ENCODE measurements around the gene TKT.

The TKT gene

GRCh38 chr3:53243165-53243564, 12.7 kb downstream of the TKT start:
- peaks cover 40 to 70% of the 10 kb centered on the region in 2 donors for H3K36me3 ChIP-seq (replicated peaks in 1 of 2; ENCODE audit: control insufficient read depth in 2 of 2, insufficient read depth in 2 of 2, low read length in 2 of 2)
- H3K4ac ChIP-seq (ENCODE audit: low read length) = no peak overlapping the region
- peak overlapping the region; percentile 67 for H3K9ac ChIP-seq (ENCODE audit: low read depth, low read length, poor library complexity)
- peaks cover 31% of the 10 kb centered on the region for H3K79me1 ChIP-seq (ENCODE audit: low read depth, low read length)
- no peak overlapping the region for H2BK5ac ChIP-seq (ENCODE audit: low read length)
- peaks cover 15 to 17% of the 10 kb centered on the region in 2 donors for H3K4me1 ChIP-seq (ENCODE audit: control insufficient read depth in 2 of 2, insufficient read depth in 1 of 2, low read depth in 1 of 2, low read length in 2 of 2)
- no peak for DNase-seq (ENCODE audit: low spot score)
- H3K18ac ChIP-seq (ENCODE audit: low read length) = no peak overlapping the region
- no CpG with 5 or more reads among the region's 14 CpGs for WGBS, 2 donors (ENCODE audit: extremely low coverage in 2 of 2, insufficient read length in 2 of 2, insufficient replicate concordance in 1 of 2)
- H2BK15ac ChIP-seq (ENCODE audit: low read length) = no peak overlapping the region
- H3K4me3 ChIP-seq (ENCODE audit: low read length in 2 of 2) = no peak overlapping the region
- H2AFZ ChIP-seq (ENCODE audit: low read length) = no peak overlapping the region
- no peak overlapping the region for H4K91ac ChIP-seq (ENCODE audit: low read depth, low read length, poor library complexity)
- H3K4me2 ChIP-seq (ENCODE audit: insufficient read depth, low read length, poor library complexity, severe bottlenecking) = peak overlapping the region; percentile 19
- no peak overlapping the region for H2BK120ac ChIP-seq (ENCODE audit: low read depth, low read length)
- no peak overlapping the region for H4K8ac ChIP-seq (ENCODE audit: low read depth, low read length)
- H3K27me3 ChIP-seq (ENCODE audit: control insufficient read depth in 3 of 3, insufficient read depth in 3 of 3, low read depth in 1 of 3, low read length in 3 of 3) = no peaks in the 10 kb centered on the region
- no peak overlapping the region for H3K27ac ChIP-seq (replicated peaks; ENCODE audit: low read length)
- H3K14ac ChIP-seq (ENCODE audit: low read length) = no peak overlapping the region
- peak overlapping the region; percentile 32 for H3K23ac ChIP-seq (ENCODE audit: low read depth, low read length, poor library complexity)
- H2BK12ac ChIP-seq (ENCODE audit: low read length) = no peak overlapping the region
- H3K9me3 ChIP-seq (replicated peaks in 1 of 2; ENCODE audit: control insufficient read depth in 2 of 2, insufficient read depth in 1 of 2, low read depth in 1 of 2, low read length in 2 of 2) = peaks cover 0 to 5% of the 10 kb centered on the region in 2 donors
- no peak overlapping the region for H2AK5ac ChIP-seq (ENCODE audit: low read depth, low read length)

DNA sequence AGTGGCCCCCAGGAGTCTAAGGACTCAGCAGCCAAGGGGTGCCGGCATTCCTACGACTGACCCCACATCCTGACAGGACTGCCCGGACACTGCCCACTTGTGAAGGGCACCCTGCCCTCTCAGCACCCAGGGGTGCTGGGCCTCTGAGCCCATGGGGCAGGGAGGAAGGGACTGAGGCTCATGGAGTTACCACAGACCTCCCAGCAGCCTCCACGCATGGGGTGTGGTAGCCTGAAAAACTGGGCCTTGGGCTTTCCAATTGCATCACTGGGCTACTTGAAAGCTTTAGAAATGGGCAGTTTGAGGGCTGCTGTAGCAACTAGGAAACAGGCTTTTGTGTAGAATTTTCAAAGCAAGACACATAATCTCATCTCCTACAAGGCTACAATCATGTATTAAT, 13.2 kb downstream of the TKT start:
- Histone ChIP-seq H4K91ac (ENCODE audit: low read depth, low read length, poor library complexity) (no peak overlapping the region), H3K23ac (ENCODE audit: low read depth, low read length, poor library complexity) (no peak overlapping the region), H3K4me1 (ENCODE audit: control insufficient read depth in 2 of 2, insufficient read depth in 1 of 2, low read depth in 1 of 2, low read length in 2 of 2) (peaks cover 15 to 17% of the 10 kb centered on the region in 2 donors), H2AK5ac (ENCODE audit: low read depth, low read length) (no peak overlapping the region), H3K27ac (replicated peaks; ENCODE audit: low read length) (no peak overlapping the region), H2BK12ac (ENCODE audit: low read length) (no peak overlapping the region), H2AFZ (ENCODE audit: low read length) (no peak overlapping the region), H3K4me3 (ENCODE audit: low read length in 2 of 2) (no peak overlapping the region), H3K9ac (ENCODE audit: low read depth, low read length, poor library complexity) (no peak overlapping the region), H4K8ac (ENCODE audit: low read depth, low read length) (no peak overlapping the region), H3K18ac (ENCODE audit: low read length) (peak overlapping the region; percentile 76), H3K27me3 (ENCODE audit: control insufficient read depth in 3 of 3, insufficient read depth in 3 of 3, low read depth in 1 of 3, low read length in 3 of 3) (no peaks in the 10 kb centered on the region), H2BK120ac (ENCODE audit: low read depth, low read length) (no peak overlapping the region), H3K36me3 (replicated peaks in 1 of 2; ENCODE audit: control insufficient read depth in 2 of 2, insufficient read depth in 2 of 2, low read length in 2 of 2) (peaks cover 40 to 70% of the 10 kb centered on the region in 2 donors), H2BK15ac (ENCODE audit: low read length) (no peak overlapping the region), H3K4ac (ENCODE audit: low read length) (no peak overlapping the region), H3K4me2 (ENCODE audit: insufficient read depth, low read length, poor library complexity, severe bottlenecking) (no peak overlapping the region), H3K79me1 (ENCODE audit: low read depth, low read length) (peaks cover 29% of the 10 kb centered on the region), H3K9me3 (replicated peaks in 1 of 2; ENCODE audit: control insufficient read depth in 2 of 2, insufficient read depth in 1 of 2, low read depth in 1 of 2, low read length in 2 of 2) (peaks cover 0 to 5% of the 10 kb centered on the region in 2 donors), H3K14ac (ENCODE audit: low read length) (no peak overlapping the region), H2BK5ac (ENCODE audit: low read length) (no peak overlapping the region)
- no peak for DNase-seq (ENCODE audit: low spot score)
- no CpG with 5 or more reads among the region's 4 CpGs for WGBS, 2 donors (ENCODE audit: extremely low coverage in 2 of 2, insufficient read length in 2 of 2, insufficient replicate concordance in 1 of 2)

DNA sequence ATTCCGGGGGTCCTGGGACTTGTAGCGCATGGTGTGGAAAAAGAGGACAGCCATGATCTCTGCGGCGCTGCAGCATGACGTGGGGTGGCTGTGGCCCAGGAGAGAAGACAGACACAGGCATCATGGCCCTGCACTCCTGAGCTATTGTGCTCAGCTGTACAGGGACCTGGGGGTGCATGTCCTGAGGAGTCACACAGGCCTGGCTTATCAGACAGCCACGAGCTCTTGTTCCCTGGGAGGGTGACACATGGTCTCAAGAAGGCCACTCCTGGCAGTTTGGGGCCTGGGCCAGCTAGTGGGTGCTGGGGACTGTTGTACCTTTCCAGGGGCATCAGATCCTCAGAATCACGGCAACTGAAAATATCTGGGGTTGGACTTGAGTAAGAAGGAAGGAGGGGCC, 13.7 kb downstream of the TKT start:
- H2BK15ac ChIP-seq (ENCODE audit: low read length) = no peak overlapping the region
- H3K18ac ChIP-seq (ENCODE audit: low read length) = no peak overlapping the region
- no peak overlapping the region for H2AFZ ChIP-seq (ENCODE audit: low read length)
- H3K36me3 ChIP-seq (replicated peaks in 1 of 2; ENCODE audit: control insufficient read depth in 2 of 2, insufficient read depth in 2 of 2, low read length in 2 of 2) = peaks cover 40 to 74% of the 10 kb centered on the region in 2 donors
- no peak overlapping the region for H3K4ac ChIP-seq (ENCODE audit: low read length)
- H4K91ac ChIP-seq (ENCODE audit: low read depth, low read length, poor library complexity) = no peak overlapping the region
- peaks cover 15 to 17% of the 10 kb centered on the region in 2 donors for H3K4me1 ChIP-seq (ENCODE audit: control insufficient read depth in 2 of 2, insufficient read depth in 1 of 2, low read depth in 1 of 2, low read length in 2 of 2)
- H3K4me3 ChIP-seq (ENCODE audit: low read length in 2 of 2) = no peak overlapping the region
- H2AK5ac ChIP-seq (ENCODE audit: low read depth, low read length) = no peak overlapping the region
- H3K4me2 ChIP-seq (ENCODE audit: insufficient read depth, low read length, poor library complexity, severe bottlenecking) = no peak overlapping the region
- H3K27ac ChIP-seq (replicated peaks; ENCODE audit: low read length) = no peak overlapping the region
- no peak overlapping the region for H2BK120ac ChIP-seq (ENCODE audit: low read depth, low read length)
- DNase-seq (ENCODE audit: low spot score) = no peak
- no peak overlapping the region for H3K9ac ChIP-seq (ENCODE audit: low read depth, low read length, poor library complexity)
- no peak overlapping the region for H4K8ac ChIP-seq (ENCODE audit: low read depth, low read length)
- no peak overlapping the region for H2BK12ac ChIP-seq (ENCODE audit: low read length)
- peaks cover 29% of the 10 kb centered on the region for H3K79me1 ChIP-seq (ENCODE audit: low read depth, low read length)
- WGBS, 2 donors (ENCODE audit: extremely low coverage in 2 of 2, insufficient read length in 2 of 2, insufficient replicate concordance in 1 of 2) = no CpG with 5 or more reads among the region's 7 CpGs
- no peak overlapping the region for H3K14ac ChIP-seq (ENCODE audit: low read length)
- no peaks in the 10 kb centered on the region for H3K27me3 ChIP-seq (ENCODE audit: control insufficient read depth in 3 of 3, insufficient read depth in 3 of 3, low read depth in 1 of 3, low read length in 3 of 3)
- H2BK5ac ChIP-seq (ENCODE audit: low read length) = no peak overlapping the region
- no peak overlapping the region for H3K23ac ChIP-seq (ENCODE audit: low read depth, low read length, poor library complexity)
- H3K9me3 ChIP-seq (replicated peaks in 1 of 2; ENCODE audit: control insufficient read depth in 2 of 2, insufficient read depth in 1 of 2, low read depth in 1 of 2, low read length in 2 of 2) = peaks cover 0 to 5% of the 10 kb centered on the region in 2 donors

DNA sequence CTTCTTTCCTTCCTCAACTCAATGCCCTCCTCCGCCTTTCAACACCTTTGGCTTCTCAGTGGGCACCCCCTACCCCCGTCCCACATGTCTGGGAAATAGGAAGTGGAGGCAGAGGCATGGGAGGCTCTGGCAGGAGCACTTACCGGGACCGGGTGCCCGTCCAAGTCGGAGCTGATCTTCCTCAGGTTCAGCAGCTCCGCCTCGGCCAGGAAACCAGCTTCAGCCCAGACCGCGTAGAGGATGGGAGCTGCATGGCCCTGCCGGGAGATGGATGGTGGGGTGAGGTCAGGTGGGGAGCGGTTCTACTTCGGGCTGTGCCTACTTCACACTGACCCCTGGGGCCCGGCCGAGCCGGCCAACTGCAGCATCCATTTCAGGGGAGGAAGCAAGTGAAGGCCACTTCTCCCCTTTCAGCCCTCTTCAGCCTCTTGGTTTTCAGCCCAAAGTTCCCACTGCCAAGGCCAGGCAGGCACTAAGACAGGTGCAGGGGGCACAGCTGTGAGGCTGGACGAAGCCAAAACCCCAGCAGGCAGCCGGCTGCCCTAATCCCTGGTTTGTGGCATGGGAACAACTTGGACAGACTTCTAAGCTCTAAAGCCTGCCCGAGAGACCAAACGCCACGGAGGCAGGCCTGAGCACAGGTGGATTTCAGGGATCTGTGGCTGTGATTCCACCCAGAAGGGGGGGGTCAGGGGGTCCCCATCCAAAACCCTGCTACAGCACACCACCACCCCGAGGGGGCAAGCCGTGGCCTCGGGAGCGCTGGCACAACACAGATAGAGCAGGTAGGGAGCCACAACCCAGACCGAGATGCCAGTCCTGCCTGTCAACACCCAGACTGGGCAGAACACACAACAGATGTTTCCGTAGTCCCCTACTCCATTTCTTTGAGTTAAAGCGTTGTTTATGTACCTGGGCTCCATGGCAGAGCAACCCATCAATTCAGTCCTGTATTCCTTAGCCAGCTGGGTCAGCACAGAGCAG, 14.5 kb downstream of the TKT start:
- no peak overlapping the region for H2AFZ ChIP-seq (ENCODE audit: low read length)
- H3K4ac ChIP-seq (ENCODE audit: low read length) = no peak overlapping the region
- peaks cover 0 to 3% of the 10 kb centered on the region in 2 donors for H3K9me3 ChIP-seq (replicated peaks in 1 of 2; ENCODE audit: control insufficient read depth in 2 of 2, insufficient read depth in 1 of 2, low read depth in 1 of 2, low read length in 2 of 2)
- peaks cover 17% of the 10 kb centered on the region in 2 donors for H3K4me1 ChIP-seq (ENCODE audit: control insufficient read depth in 2 of 2, insufficient read depth in 1 of 2, low read depth in 1 of 2, low read length in 2 of 2)
- H2BK120ac ChIP-seq (ENCODE audit: low read depth, low read length) = no peak overlapping the region
- H3K36me3 ChIP-seq (replicated peaks in 1 of 2; ENCODE audit: control insufficient read depth in 2 of 2, insufficient read depth in 2 of 2, low read length in 2 of 2) = peaks cover 47 to 80% of the 10 kb centered on the region in 2 donors
- H4K91ac ChIP-seq (ENCODE audit: low read depth, low read length, poor library complexity) = no peak overlapping the region
- H3K4me3 ChIP-seq (ENCODE audit: low read length in 2 of 2) = no peak overlapping the region
- H2AK5ac ChIP-seq (ENCODE audit: low read depth, low read length) = no peak overlapping the region
- peaks cover 31% of the 10 kb centered on the region for H3K79me1 ChIP-seq (ENCODE audit: low read depth, low read length)
- no peak overlapping the region for H3K9ac ChIP-seq (ENCODE audit: low read depth, low read length, poor library complexity)
- no peak for DNase-seq (ENCODE audit: low spot score)
- no peak overlapping the region for H3K14ac ChIP-seq (ENCODE audit: low read length)
- H4K8ac ChIP-seq (ENCODE audit: low read depth, low read length) = no peak overlapping the region
- no peak overlapping the region for H2BK12ac ChIP-seq (ENCODE audit: low read length)
- no peak overlapping the region for H3K27ac ChIP-seq (replicated peaks; ENCODE audit: low read length)
- H3K23ac ChIP-seq (ENCODE audit: low read depth, low read length, poor library complexity) = no peak overlapping the region
- no peaks in the 10 kb centered on the region for H3K27me3 ChIP-seq (ENCODE audit: control insufficient read depth in 3 of 3, insufficient read depth in 3 of 3, low read depth in 1 of 3, low read length in 3 of 3)
- no peak overlapping the region for H2BK5ac ChIP-seq (ENCODE audit: low read length)
- no CpG with 5 or more reads among the region's 28 CpGs for WGBS, 2 donors (ENCODE audit: extremely low coverage in 2 of 2, insufficient read length in 2 of 2, insufficient replicate concordance in 1 of 2)
- no peak overlapping the region for H2BK15ac ChIP-seq (ENCODE audit: low read length)
- no peak overlapping the region for H3K4me2 ChIP-seq (ENCODE audit: insufficient read depth, low read length, poor library complexity, severe bottlenecking)
- no peak overlapping the region for H3K18ac ChIP-seq (ENCODE audit: low read length)
